Keratinocyte (primary cell): ENCODE results near the gene TBC1D9B.

Source experiments
- EZH2 ChIP-seq: IDR thresholded peaks from one replicate; pipeline ENCODE4 v1.6.1; 2012; ENCODE audit warnings: inconsistent platforms, mild to moderate bottlenecking, low read length, moderate library complexity
- TF ChIP-seq, protein P1 (sequence below), 3 experiments: IDR thresholded peaks in 1 of 3; conservative IDR thresholded peaks in 1 of 3; optimal IDR thresholded peaks in 1 of 3; 2 replicates in 2 of 3; 3 replicates in 1 of 3; pipeline versions ENCODE3 to v1.5.1; 2011; ENCODE audit warnings: low read length in 3 of 3, mild to moderate bottlenecking in 3 of 3, moderate library complexity in 2 of 3, control low read depth in 1 of 3, inconsistent platforms in 1 of 3; ENCODE audit not compliant: insufficient read depth in 2 of 3; ENCODE audit errors: extremely low read depth in 1 of 3

DNA sequence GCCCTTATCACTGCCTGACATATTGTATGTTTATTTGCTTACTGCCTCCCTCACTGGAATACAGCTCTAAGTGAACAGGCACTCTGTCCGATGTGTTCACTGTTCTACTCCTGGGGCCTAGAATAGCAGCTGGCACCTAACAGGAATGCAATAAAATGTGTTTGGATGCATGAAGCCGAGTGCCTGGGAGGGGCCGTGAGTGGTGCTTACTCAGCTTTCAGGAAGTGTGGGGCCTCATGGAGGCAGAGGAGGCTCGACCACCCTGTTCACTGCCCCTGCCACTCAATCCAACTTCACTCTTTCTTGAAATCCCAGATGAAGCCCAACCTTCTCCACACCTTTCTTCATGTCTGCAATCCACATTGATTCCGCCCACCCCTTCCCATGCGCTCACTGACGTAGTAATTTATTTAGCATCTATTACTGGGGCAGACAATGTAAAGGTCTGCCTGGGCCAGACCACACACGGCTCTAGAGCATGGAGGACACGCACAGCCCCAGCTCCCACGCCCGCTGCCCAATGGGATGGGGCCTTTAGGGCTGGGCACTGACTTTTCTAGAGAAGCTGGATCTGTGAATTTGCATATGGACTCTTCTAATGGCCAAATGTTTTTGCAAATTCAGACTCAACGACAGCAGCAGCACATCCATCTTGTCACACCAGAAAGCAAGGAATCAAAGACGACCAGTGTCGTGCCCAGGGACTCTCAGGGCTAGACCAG, 21.3 kb downstream of the TBC1D9B start:
- TF ChIP-seq, protein P1, sequence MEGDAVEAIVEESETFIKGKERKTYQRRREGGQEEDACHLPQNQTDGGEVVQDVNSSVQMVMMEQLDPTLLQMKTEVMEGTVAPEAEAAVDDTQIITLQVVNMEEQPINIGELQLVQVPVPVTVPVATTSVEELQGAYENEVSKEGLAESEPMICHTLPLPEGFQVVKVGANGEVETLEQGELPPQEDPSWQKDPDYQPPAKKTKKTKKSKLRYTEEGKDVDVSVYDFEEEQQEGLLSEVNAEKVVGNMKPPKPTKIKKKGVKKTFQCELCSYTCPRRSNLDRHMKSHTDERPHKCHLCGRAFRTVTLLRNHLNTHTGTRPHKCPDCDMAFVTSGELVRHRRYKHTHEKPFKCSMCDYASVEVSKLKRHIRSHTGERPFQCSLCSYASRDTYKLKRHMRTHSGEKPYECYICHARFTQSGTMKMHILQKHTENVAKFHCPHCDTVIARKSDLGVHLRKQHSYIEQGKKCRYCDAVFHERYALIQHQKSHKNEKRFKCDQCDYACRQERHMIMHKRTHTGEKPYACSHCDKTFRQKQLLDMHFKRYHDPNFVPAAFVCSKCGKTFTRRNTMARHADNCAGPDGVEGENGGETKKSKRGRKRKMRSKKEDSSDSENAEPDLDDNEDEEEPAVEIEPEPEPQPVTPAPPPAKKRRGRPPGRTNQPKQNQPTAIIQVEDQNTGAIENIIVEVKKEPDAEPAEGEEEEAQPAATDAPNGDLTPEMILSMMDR (optimal IDR thresholded peaks at IDR 0.05 in 1 of 3, IDR thresholded peaks at IDR 0.05 in 1 of 3, conservative IDR thresholded peaks at IDR 0.05 in 1 of 3; ENCODE audit: extremely low read depth in 1 of 3, insufficient read depth in 2 of 3, low read length in 3 of 3): no peak
- TF ChIP-seq EZH2: no peak
